ENCODE data around the gene CNOT6. TPM values are rescaled to one million over a fixed set of nuclear protein-coding genes. Genes with fewer than 3 reads are reported as not detected.

The CNOT6 gene
- total and polyA plus RNA-seq, 8 donors: 3.8 to 14.1 (median 5.9) TPM

DNA sequence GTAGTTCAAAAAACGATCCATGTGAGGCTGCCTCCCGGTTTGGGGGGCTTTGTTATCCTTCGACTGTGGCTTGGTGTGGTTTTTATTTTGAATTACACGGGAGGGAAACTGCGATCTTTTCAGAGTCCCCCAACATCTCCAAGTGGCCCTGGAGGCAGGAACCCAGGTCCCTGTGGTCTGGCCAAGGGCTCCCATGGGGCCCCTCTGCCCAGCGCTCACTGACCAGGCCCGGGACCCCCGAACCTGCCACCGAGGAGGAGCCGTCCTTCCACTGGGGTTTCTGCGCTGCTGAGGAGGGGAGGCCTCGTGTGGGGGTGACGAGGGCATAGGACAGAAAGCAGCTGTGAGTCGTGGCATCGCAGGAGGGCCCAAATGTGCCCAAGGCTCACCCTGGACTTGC is 115.2 kb downstream of the CNOT6 start:
- H3K9me3 ChIP-seq: no peaks in the 10 kb centered on the region
- H3K4me1 ChIP-seq: no peaks in the 10 kb centered on the region
- no peak overlapping the region for H3K27ac ChIP-seq
- H3K36me3 ChIP-seq: no peaks in the 10 kb centered on the region
- H3K27me3 ChIP-seq: no peaks in the 10 kb centered on the region
- FAIRE-seq (no peak), ATAC-seq (no peak), DNase-seq (peak in 1 of 6 donors; percentile 36)
- intact Hi-C loops (cut with DNase I): no loop called here
- TF ChIP-seq, protein P1, sequence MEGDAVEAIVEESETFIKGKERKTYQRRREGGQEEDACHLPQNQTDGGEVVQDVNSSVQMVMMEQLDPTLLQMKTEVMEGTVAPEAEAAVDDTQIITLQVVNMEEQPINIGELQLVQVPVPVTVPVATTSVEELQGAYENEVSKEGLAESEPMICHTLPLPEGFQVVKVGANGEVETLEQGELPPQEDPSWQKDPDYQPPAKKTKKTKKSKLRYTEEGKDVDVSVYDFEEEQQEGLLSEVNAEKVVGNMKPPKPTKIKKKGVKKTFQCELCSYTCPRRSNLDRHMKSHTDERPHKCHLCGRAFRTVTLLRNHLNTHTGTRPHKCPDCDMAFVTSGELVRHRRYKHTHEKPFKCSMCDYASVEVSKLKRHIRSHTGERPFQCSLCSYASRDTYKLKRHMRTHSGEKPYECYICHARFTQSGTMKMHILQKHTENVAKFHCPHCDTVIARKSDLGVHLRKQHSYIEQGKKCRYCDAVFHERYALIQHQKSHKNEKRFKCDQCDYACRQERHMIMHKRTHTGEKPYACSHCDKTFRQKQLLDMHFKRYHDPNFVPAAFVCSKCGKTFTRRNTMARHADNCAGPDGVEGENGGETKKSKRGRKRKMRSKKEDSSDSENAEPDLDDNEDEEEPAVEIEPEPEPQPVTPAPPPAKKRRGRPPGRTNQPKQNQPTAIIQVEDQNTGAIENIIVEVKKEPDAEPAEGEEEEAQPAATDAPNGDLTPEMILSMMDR (IDR thresholded peaks at IDR 0.05): no peak
- no peak overlapping the region for H3K4me3 ChIP-seq
- WGBS, 2 donors: 66 to 81% methylated on average over 15 of the region's 15 CpGs

DNA sequence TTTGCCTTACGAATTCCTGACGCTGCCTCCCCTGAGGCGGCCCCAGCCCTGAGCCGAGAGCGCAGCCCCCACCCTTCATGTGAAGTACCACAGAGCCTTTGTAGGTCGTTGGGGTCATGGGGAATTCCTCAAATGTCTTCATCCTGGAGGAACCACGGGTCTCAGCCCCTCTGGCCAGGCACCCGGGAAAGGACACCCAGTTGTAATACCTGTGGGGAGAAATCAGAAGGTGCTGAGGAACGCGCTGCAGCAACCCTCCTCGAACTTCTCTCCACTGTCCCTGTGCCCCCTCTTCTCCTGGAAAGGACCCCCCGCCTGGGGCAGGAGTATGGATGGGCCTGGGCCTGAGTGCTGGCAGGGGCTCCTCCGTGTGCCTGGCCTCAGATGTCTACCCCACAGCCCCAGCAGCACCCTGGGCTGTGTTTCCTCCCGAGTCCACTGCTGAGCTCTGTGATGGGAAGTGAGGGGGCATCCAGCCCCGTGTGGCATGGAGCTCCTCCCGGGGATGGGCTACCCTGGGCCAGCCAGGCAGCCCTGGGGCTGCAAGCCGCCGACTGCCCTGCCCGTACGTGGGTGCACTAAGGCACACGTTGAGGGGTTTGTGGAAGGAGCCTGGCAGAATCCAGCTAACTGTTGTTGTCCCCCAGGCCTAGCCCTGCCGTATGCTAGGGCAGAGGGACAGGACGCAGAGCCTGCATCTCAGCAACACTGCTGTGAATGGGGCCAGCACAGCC is 115.8 kb downstream of the CNOT6 start:
- Histone ChIP-seq H3K4me3 (no peak overlapping the region), H3K36me3 (no peaks in the 10 kb centered on the region), H3K4me1 (no peaks in the 10 kb centered on the region), H3K27ac (no peak overlapping the region), H3K27me3 (no peaks in the 10 kb centered on the region), H3K9me3 (no peaks in the 10 kb centered on the region)
- DNase-seq (peak in 1 of 6 donors; percentile 53), FAIRE-seq (no peak), ATAC-seq (no peak)
- TF ChIP-seq, protein P1 (IDR thresholded peaks at IDR 0.05): no peak
- intact Hi-C loops (cut with DNase I): no loop called here
- WGBS, 2 donors: 73 to 77% methylated on average over 23 of the region's 23 CpGs

DNA sequence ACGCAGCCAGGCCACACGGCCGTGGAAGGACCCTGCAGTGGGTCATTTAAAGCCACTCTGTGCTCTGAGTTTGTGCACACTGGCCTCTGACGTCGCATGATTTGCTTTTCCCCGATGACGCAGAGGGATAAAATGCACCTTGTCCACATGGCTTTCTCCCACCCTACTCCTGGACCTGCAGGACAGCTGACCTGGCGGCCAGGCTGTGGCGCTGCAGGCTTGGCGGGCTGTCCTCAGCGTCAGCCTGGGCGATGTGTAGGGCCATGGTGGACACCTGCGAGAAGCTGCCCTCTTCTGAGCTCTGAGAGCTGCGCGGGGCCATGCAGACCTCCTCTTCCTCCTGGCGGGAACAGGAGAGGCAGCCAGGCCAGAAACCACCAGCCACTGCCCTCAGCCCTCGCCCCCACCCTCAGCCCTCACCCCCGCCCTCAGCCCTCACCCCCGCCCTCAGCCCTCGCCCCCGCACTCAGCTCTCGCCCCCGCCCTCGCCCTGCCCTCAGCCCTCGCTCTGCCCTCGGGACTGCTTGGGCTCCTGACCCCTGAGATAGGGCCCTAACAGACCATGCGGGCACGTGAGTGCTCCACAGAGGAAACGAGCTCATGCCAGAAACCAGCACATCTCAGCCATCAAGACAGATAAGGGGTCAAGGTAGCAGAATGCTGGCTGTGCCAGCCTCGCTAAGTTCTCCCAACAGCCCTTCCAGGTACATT is 117.1 kb downstream of the CNOT6 start:
- ATAC-seq: peak in 3 of 4 donors; percentile 34 to 71 (median 48)

DNA sequence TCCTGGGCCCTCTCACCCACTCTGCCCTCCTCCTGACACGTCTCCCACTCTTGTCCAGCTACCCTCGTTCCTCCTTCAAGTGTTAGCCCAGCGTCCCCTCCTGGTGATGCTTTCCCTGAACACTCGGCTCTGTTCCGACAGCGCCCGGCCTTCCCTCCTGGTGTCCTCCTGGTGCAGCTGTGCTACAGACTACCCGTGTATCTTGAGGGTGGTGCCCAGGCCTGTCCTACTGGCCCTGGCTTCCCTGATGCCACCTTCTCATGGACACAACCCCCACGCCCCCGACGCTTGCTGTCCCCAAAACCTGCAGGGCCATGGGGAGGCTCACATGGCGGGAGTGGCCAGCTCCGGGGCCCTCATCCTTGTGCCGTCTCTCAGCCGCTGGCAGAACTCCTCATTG is 118.5 kb downstream of the CNOT6 start:
- Histone ChIP-seq H3K27me3 (no peaks in the 10 kb centered on the region), H3K4me1 (no peaks in the 10 kb centered on the region), H3K36me3 (no peaks in the 10 kb centered on the region), H3K27ac (no peak overlapping the region), H3K4me3 (no peak overlapping the region), H3K9me3 (no peaks in the 10 kb centered on the region)
- 65 to 72% methylated on average over 15 of the region's 15 CpGs for WGBS, 2 donors
- FAIRE-seq (no peak), DNase-seq (no peak), ATAC-seq (no peak)
- TF ChIP-seq, protein P1 (IDR thresholded peaks at IDR 0.05): no peak
- intact Hi-C loops (cut with DNase I): no loop called here

More for the DNA sequence above, 117.1 kb downstream of the CNOT6 start:
- intact Hi-C loops (cut with DNase I): no loop called here
- no peak for FAIRE-seq
- WGBS, 2 donors: 63 to 73% methylated on average over 22 to 30 of the region's 30 CpGs
- Histone ChIP-seq H3K4me3 (no peak overlapping the region), H3K9me3 (no peaks in the 10 kb centered on the region), H3K36me3 (no peaks in the 10 kb centered on the region), H3K27me3 (no peaks in the 10 kb centered on the region), H3K4me1 (no peaks in the 10 kb centered on the region), H3K27ac (no peak overlapping the region)
- peak in 1 of 6 donors; percentile 23 for DNase-seq
- TF ChIP-seq, protein P1 (IDR thresholded peaks at IDR 0.05): no peak

All from pancreas (tissue), 10 donors.